GM18517 (cell line): ENCODE measurements around the gene BANP.

ENCODE experiments used
- ATAC-seq: cut with Tn5 transposase; IDR thresholded peaks from one replicate; pipeline ENCODE4 v1.9.1; 2021; ENCODE audit warnings: mild to moderate bottlenecking, moderate library complexity; ENCODE audit not compliant: unreplicated experiment

Gene BANP

GRCh38 chr16:87948735-87949070 lies 2.5 kb upstream of the BANP start:
- no peak for ATAC-seq

- ATAC-seq, result no peak
Measured at GRCh38 chr16:87949071-87949744, 2.0 kb upstream of the BANP start.

- ATAC-seq, result peak; percentile 5
Measured at GRCh38 chr16:87951552-87952538, 611 bp downstream of the BANP start.

- no peak for ATAC-seq
Measured at GRCh38 chr16:87952751-87953150, 1.5 kb downstream of the BANP start.

GRCh38 chr16:87953308-87954215 lies 2.3 kb downstream of the BANP start:
- ATAC-seq, result no peak

GRCh38 chr16:87954361-87954760 lies 3.1 kb downstream of the BANP start:
- no peak for ATAC-seq

GRCh38 chr16:87954826-87955225 lies 3.6 kb downstream of the BANP start:
- no peak for ATAC-seq

- no peak for ATAC-seq
Measured at GRCh38 chr16:87955302-87956097, 4.3 kb downstream of the BANP start.

- ATAC-seq, result no peak
Measured at GRCh38 chr16:87956098-87956364, 4.8 kb downstream of the BANP start.

- no peak for ATAC-seq
Measured at GRCh38 chr16:87956365-87957231, 5.4 kb downstream of the BANP start.

- no peak for ATAC-seq
Measured at GRCh38 chr16:87957296-87958094, 6.3 kb downstream of the BANP start.

GRCh38 chr16:87958632-87959031 lies 7.4 kb downstream of the BANP start:
- ATAC-seq, result no peak

GRCh38 chr16:87959391-87959990 lies 8.3 kb downstream of the BANP start:
- no peak for ATAC-seq

- ATAC-seq, result no peak
Measured at GRCh38 chr16:87960296-87960695, 9.1 kb downstream of the BANP start.

- no peak for ATAC-seq
Measured at GRCh38 chr16:87960852-87961251, 9.6 kb downstream of the BANP start.

- ATAC-seq, result no peak
Measured at GRCh38 chr16:87961623-87962022, 10.4 kb downstream of the BANP start.

- no peak for ATAC-seq
Measured at GRCh38 chr16:87963400-87963799, 12.2 kb downstream of the BANP start.

GRCh38 chr16:87964049-87964659 lies 12.9 kb downstream of the BANP start:
- no peak for ATAC-seq
